ENCODE data around the gene ZNF280B. TPM values are rescaled to one million over a fixed set of nuclear protein-coding genes. Genes with fewer than 3 reads are reported as not detected.

The ZNF280B gene
- total RNA-seq, 1 donor from 2014 or later: 4.0 TPM

DNA sequence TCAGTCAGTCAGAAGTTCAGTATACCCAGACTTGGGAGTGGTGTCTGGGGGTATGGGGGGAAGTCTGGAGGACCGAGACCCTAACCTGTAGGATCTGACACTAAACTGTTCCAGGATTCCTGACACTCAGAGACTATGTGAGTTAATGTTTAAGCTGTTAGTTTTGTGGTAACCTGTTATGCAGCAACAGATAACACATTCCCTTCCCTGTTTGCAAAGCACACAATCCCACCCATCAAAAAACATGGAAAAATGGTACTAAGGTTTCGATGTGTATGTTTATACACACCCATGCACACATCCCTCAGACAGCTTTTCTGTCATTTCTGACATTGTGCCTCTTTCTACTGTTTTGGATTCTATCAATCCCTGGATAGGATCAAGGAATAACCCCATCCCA is 27.6 kb downstream of the ZNF280B start:
- no peaks in the 10 kb centered on the region for H3K27me3 ChIP-seq (ENCODE audit: insufficient read depth, low read length)
- no peaks in the 10 kb centered on the region for H4K20me1 ChIP-seq (ENCODE audit: insufficient read depth, low read length)
- FAIRE-seq (no peak), DNase-seq (ENCODE audit: low read depth) (no peak)
- no peak overlapping the region for H3K9ac ChIP-seq (ENCODE audit: low read length)
- no peak overlapping the region for H3K4me3 ChIP-seq (ENCODE audit: insufficient read depth, low read depth, low read length)
- H3K36me3 ChIP-seq (ENCODE audit: insufficient read depth, low read length): no peaks in the 10 kb centered on the region
- H3K9me3 Mint-ChIP-seq (ENCODE audit: unreplicated experiment): no peaks in the 10 kb centered on the region
- H3K9me3 ChIP-seq (ENCODE audit: insufficient read depth, low read depth, low read length): no peaks in the 10 kb centered on the region
- no peak overlapping the region for H2AFZ ChIP-seq (ENCODE audit: low read depth, low read length)
- no peak overlapping the region for H3K27ac ChIP-seq (ENCODE audit: low read depth, low read length)
- no peak overlapping the region for H3K27ac Mint-ChIP-seq (ENCODE audit: unreplicated experiment)
- no peaks in the 10 kb centered on the region for H3K79me2 ChIP-seq (ENCODE audit: insufficient read depth, low read length)
- H3K4me3 Mint-ChIP-seq (ENCODE audit: unreplicated experiment): no peak overlapping the region
- H3K36me3 Mint-ChIP-seq (ENCODE audit: low read depth, unreplicated experiment): no peaks in the 10 kb centered on the region
- no peaks in the 10 kb centered on the region for H3K27me3 Mint-ChIP-seq (ENCODE audit: low read depth, unreplicated experiment)
- no peaks in the 10 kb centered on the region for H3K4me1 Mint-ChIP-seq (ENCODE audit: low read depth, unreplicated experiment)
- TF ChIP-seq EZH2 (IDR thresholded peaks at IDR 0.05; ENCODE audit: insufficient read depth, low read length): no peak
- TF ChIP-seq, protein P1, sequence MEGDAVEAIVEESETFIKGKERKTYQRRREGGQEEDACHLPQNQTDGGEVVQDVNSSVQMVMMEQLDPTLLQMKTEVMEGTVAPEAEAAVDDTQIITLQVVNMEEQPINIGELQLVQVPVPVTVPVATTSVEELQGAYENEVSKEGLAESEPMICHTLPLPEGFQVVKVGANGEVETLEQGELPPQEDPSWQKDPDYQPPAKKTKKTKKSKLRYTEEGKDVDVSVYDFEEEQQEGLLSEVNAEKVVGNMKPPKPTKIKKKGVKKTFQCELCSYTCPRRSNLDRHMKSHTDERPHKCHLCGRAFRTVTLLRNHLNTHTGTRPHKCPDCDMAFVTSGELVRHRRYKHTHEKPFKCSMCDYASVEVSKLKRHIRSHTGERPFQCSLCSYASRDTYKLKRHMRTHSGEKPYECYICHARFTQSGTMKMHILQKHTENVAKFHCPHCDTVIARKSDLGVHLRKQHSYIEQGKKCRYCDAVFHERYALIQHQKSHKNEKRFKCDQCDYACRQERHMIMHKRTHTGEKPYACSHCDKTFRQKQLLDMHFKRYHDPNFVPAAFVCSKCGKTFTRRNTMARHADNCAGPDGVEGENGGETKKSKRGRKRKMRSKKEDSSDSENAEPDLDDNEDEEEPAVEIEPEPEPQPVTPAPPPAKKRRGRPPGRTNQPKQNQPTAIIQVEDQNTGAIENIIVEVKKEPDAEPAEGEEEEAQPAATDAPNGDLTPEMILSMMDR (IDR thresholded peaks at IDR 0.05; ENCODE audit: insufficient read depth, low read depth, low read length): no peak
- H3K4me1 ChIP-seq (ENCODE audit: insufficient read depth, low read length): no peaks in the 10 kb centered on the region
- no peak overlapping the region for H3K4me2 ChIP-seq (ENCODE audit: low read length)

DNA sequence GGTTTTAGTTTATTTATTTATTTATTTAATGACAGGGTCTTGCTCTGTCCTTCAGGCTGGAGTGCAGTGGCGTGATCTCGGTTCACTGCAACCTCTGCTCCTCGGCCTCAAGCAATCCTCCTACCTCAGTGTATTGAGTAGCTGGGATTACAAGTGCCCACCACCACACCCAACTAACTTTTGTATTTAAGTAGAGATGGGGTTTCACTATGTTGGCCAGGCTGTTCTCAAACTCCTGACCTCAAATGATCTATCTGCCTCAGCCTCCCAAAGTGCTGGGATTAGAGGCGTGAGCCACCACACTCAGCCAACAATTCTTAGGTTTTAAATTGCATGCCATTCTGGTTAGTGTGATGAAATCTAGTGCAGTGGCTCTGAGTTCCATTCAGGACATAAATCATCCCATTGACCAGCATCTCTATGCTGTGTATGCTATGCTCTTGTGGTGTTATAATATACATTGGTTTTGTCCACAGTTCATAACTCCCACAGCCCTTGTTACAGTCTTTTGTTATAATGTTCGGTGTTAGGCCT is 28.5 kb downstream of the ZNF280B start:
- Histone ChIP-seq H4K20me1 (ENCODE audit: insufficient read depth, low read length) (no peaks in the 10 kb centered on the region), H3K79me2 (ENCODE audit: insufficient read depth, low read length) (no peaks in the 10 kb centered on the region), H3K4me1 (ENCODE audit: insufficient read depth, low read length) (no peaks in the 10 kb centered on the region), H2AFZ (ENCODE audit: low read depth, low read length) (no peak overlapping the region), H3K4me2 (ENCODE audit: low read length) (no peak overlapping the region), H3K36me3 (ENCODE audit: insufficient read depth, low read length) (no peaks in the 10 kb centered on the region), H3K27me3 (ENCODE audit: insufficient read depth, low read length) (no peaks in the 10 kb centered on the region), H3K9me3 (ENCODE audit: insufficient read depth, low read depth, low read length) (no peaks in the 10 kb centered on the region), H3K27ac (ENCODE audit: low read depth, low read length) (no peak overlapping the region), H3K4me3 (ENCODE audit: insufficient read depth, low read depth, low read length) (no peak overlapping the region), H3K9ac (ENCODE audit: low read length) (no peak overlapping the region)
- DNase-seq (ENCODE audit: low read depth) (peak; percentile 14), FAIRE-seq (no peak)
- no peaks in the 10 kb centered on the region for H3K9me3 Mint-ChIP-seq (ENCODE audit: unreplicated experiment)
- H3K27me3 Mint-ChIP-seq (ENCODE audit: low read depth, unreplicated experiment): no peaks in the 10 kb centered on the region
- no peaks in the 10 kb centered on the region for H3K4me1 Mint-ChIP-seq (ENCODE audit: low read depth, unreplicated experiment)
- H3K27ac Mint-ChIP-seq (ENCODE audit: unreplicated experiment): no peak overlapping the region
- no peaks in the 10 kb centered on the region for H3K36me3 Mint-ChIP-seq (ENCODE audit: low read depth, unreplicated experiment)
- H3K4me3 Mint-ChIP-seq (ENCODE audit: unreplicated experiment): no peak overlapping the region
- TF ChIP-seq, protein P1 (IDR thresholded peaks at IDR 0.05; ENCODE audit: insufficient read depth, low read depth, low read length): no peak
- TF ChIP-seq EZH2 (IDR thresholded peaks at IDR 0.05; ENCODE audit: insufficient read depth, low read length): no peak

DNA sequence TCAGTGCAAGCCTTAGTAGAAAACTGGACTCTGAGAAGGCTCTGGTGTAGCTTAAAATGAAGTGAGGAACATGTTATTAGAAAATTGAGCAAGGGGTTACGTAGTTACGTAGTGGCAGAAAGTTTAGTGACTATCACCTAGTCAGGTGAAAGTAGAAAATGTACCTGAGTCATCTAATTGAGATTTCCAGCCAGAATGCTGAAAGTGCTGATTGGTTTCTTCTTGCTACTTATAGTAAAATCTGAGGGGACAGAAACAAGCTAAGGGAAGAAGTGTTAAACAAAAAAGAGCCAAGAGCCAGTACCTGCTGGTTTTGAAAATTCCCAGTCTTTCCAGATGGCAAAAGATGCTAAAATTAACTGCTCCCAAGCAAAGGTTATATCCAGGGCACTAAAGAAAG is 29.4 kb downstream of the ZNF280B start:
- no peaks in the 10 kb centered on the region for H3K4me1 Mint-ChIP-seq (ENCODE audit: low read depth, unreplicated experiment)
- DNase-seq (ENCODE audit: low read depth) (no peak), FAIRE-seq (no peak)
- Histone ChIP-seq H3K27me3 (ENCODE audit: insufficient read depth, low read length) (no peaks in the 10 kb centered on the region), H3K4me1 (ENCODE audit: insufficient read depth, low read length) (no peaks in the 10 kb centered on the region), H4K20me1 (ENCODE audit: insufficient read depth, low read length) (no peaks in the 10 kb centered on the region), H3K79me2 (ENCODE audit: insufficient read depth, low read length) (no peaks in the 10 kb centered on the region), H3K9me3 (ENCODE audit: insufficient read depth, low read depth, low read length) (no peaks in the 10 kb centered on the region), H3K36me3 (ENCODE audit: insufficient read depth, low read length) (no peaks in the 10 kb centered on the region), H3K9ac (ENCODE audit: low read length) (no peak overlapping the region), H3K27ac (ENCODE audit: low read depth, low read length) (no peak overlapping the region), H2AFZ (ENCODE audit: low read depth, low read length) (no peak overlapping the region), H3K4me2 (ENCODE audit: low read length) (no peak overlapping the region), H3K4me3 (ENCODE audit: insufficient read depth, low read depth, low read length) (no peak overlapping the region)
- no peaks in the 10 kb centered on the region for H3K9me3 Mint-ChIP-seq (ENCODE audit: unreplicated experiment)
- no peaks in the 10 kb centered on the region for H3K27me3 Mint-ChIP-seq (ENCODE audit: low read depth, unreplicated experiment)
- no peak overlapping the region for H3K4me3 Mint-ChIP-seq (ENCODE audit: unreplicated experiment)
- H3K27ac Mint-ChIP-seq (ENCODE audit: unreplicated experiment): no peak overlapping the region
- H3K36me3 Mint-ChIP-seq (ENCODE audit: low read depth, unreplicated experiment): no peaks in the 10 kb centered on the region
- TF ChIP-seq, protein P1 (IDR thresholded peaks at IDR 0.05; ENCODE audit: insufficient read depth, low read depth, low read length): no peak
- TF ChIP-seq EZH2 (IDR thresholded peaks at IDR 0.05; ENCODE audit: insufficient read depth, low read length): no peak

Data from astrocyte (in vitro differentiated cells and primary cell).